ENCODE data around the gene USP24. TPM values are rescaled to one million over a fixed set of nuclear protein-coding genes. Genes with fewer than 3 reads are reported as not detected.

The USP24 gene
- total RNA-seq, 1 experiment from 2014 or later = 40.9 TPM

DNA sequence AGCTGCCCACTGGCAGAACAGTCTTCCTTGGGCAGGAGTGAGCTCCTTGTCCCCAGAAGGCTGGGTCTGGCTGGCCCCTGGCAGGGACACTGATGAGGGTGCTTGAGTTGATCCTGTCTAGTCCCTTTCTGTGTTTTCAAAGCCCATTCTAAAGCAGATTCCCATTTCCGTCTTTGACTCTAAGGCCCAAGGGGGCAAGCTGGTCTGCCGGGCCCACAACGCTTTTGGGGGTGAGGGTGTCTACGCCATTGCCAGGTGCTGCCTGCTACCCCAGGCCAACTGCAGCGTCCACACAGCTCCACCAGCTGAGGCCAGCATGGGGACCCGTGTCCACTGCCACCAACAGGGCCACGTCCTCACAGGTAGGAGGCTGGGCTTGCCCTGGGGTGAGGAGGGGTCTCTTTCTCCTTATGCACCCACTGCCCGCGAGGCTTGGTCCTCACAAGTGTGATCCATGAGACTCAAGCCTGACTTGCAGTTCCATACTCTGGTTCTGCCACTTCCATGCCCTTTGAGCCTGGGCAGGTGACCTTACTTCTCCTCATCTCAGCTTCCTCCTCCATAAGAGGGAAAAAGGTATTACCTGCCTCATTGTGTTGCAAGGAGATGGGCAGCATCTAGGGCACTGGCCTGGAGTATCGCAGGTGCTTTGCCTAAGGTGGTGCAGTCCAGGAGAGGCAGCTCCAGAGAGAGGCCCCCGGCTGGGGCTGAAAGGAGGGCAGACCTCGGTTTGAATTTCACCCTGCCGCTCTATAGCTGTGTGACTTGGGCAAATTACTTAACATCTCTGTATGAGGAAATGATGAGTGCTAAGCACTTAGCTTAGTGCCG, 155.6 kb downstream of the USP24 start:
- Mint-ChIP-seq H3K36me3 (peaks cover 39% of the 10 kb centered on the region), H3K27me3 (ENCODE audit: low read depth) (no peaks in the 10 kb centered on the region), H3K9me3 (no peaks in the 10 kb centered on the region), H3K27ac (no peak overlapping the region), H3K4me1 (no peaks in the 10 kb centered on the region), H3K4me3 (no peak overlapping the region)
- no peak for DNase-seq (ENCODE audit: low spot score)
- POLR2A ChIA-PET = no interaction called here
- TF ChIP-seq, protein P1, sequence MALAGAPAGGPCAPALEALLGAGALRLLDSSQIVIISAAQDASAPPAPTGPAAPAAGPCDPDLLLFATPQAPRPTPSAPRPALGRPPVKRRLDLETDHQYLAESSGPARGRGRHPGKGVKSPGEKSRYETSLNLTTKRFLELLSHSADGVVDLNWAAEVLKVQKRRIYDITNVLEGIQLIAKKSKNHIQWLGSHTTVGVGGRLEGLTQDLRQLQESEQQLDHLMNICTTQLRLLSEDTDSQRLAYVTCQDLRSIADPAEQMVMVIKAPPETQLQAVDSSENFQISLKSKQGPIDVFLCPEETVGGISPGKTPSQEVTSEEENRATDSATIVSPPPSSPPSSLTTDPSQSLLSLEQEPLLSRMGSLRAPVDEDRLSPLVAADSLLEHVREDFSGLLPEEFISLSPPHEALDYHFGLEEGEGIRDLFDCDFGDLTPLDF (CRISPR knock-in tag; IDR thresholded peaks at IDR 0.05) = no peak
- no peak for TF ChIP-seq ZBTB21 (CRISPR knock-in tag; IDR thresholded peaks at IDR 0.05; ENCODE audit: borderline replicate concordance)
- TF ChIP-seq, protein P2, sequence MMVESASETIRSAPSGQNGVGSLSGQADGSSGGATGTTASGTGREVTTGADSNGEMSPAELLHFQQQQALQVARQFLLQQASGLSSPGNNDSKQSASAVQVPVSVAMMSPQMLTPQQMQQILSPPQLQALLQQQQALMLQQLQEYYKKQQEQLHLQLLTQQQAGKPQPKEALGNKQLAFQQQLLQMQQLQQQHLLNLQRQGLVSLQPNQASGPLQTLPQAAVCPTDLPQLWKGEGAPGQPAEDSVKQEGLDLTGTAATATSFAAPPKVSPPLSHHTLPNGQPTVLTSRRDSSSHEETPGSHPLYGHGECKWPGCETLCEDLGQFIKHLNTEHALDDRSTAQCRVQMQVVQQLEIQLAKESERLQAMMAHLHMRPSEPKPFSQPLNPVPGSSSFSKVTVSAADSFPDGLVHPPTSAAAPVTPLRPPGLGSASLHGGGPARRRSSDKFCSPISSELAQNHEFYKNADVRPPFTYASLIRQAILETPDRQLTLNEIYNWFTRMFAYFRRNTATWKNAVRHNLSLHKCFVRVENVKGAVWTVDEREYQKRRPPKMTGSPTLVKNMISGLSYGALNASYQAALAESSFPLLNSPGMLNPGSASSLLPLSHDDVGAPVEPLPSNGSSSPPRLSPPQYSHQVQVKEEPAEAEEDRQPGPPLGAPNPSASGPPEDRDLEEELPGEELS (CRISPR knock-in tag; IDR thresholded peaks at IDR 0.05) = no peak
- TF ChIP-seq ZNF121 (CRISPR knock-in tag; IDR thresholded peaks at IDR 0.05) = no peak
- no peak for TF ChIP-seq TEAD4 (CRISPR knock-in tag; IDR thresholded peaks at IDR 0.05)
- TF ChIP-seq SMAD3 (CRISPR knock-in tag; IDR thresholded peaks at IDR 0.05; ENCODE audit: borderline replicate concordance) = no peak
- no peak for TF ChIP-seq RELA (CRISPR knock-in tag; IDR thresholded peaks at IDR 0.05; ENCODE audit: borderline replicate concordance)
- TF ChIP-seq GRHL2 (CRISPR knock-in tag; IDR thresholded peaks at IDR 0.05; ENCODE audit: insufficient replicate concordance, severe bottlenecking) = no peak
- TF ChIP-seq, protein P3, sequence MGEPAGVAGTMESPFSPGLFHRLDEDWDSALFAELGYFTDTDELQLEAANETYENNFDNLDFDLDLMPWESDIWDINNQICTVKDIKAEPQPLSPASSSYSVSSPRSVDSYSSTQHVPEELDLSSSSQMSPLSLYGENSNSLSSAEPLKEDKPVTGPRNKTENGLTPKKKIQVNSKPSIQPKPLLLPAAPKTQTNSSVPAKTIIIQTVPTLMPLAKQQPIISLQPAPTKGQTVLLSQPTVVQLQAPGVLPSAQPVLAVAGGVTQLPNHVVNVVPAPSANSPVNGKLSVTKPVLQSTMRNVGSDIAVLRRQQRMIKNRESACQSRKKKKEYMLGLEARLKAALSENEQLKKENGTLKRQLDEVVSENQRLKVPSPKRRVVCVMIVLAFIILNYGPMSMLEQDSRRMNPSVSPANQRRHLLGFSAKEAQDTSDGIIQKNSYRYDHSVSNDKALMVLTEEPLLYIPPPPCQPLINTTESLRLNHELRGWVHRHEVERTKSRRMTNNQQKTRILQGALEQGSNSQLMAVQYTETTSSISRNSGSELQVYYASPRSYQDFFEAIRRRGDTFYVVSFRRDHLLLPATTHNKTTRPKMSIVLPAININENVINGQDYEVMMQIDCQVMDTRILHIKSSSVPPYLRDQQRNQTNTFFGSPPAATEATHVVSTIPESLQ (CRISPR knock-in tag; IDR thresholded peaks at IDR 0.05) = no peak
- no peak for TF ChIP-seq NFYB (CRISPR knock-in tag; conservative IDR thresholded peaks at IDR 0.05; ENCODE audit: low read depth)
- TF ChIP-seq, protein P4, sequence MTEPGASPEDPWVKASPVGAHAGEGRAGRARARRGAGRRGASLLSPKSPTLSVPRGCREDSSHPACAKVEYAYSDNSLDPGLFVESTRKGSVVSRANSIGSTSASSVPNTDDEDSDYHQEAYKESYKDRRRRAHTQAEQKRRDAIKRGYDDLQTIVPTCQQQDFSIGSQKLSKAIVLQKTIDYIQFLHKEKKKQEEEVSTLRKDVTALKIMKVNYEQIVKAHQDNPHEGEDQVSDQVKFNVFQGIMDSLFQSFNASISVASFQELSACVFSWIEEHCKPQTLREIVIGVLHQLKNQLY (CRISPR knock-in tag; IDR thresholded peaks at IDR 0.05) = no peak
- TF ChIP-seq, protein P5, sequence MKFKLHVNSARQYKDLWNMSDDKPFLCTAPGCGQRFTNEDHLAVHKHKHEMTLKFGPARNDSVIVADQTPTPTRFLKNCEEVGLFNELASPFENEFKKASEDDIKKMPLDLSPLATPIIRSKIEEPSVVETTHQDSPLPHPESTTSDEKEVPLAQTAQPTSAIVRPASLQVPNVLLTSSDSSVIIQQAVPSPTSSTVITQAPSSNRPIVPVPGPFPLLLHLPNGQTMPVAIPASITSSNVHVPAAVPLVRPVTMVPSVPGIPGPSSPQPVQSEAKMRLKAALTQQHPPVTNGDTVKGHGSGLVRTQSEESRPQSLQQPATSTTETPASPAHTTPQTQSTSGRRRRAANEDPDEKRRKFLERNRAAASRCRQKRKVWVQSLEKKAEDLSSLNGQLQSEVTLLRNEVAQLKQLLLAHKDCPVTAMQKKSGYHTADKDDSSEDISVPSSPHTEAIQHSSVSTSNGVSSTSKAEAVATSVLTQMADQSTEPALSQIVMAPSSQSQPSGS (CRISPR knock-in tag; IDR thresholded peaks at IDR 0.05; ENCODE audit: borderline replicate concordance, low read depth) = no peak
- TF ChIP-seq, protein P6, sequence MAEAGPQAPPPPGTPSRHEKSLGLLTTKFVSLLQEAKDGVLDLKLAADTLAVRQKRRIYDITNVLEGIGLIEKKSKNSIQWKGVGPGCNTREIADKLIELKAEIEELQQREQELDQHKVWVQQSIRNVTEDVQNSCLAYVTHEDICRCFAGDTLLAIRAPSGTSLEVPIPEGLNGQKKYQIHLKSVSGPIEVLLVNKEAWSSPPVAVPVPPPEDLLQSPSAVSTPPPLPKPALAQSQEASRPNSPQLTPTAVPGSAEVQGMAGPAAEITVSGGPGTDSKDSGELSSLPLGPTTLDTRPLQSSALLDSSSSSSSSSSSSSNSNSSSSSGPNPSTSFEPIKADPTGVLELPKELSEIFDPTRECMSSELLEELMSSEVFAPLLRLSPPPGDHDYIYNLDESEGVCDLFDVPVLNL (CRISPR knock-in tag; IDR thresholded peaks at IDR 0.05; ENCODE audit: borderline replicate concordance, low read depth) = no peak
- no peak for TF ChIP-seq IRF2 (CRISPR knock-in tag; IDR thresholded peaks at IDR 0.05; ENCODE audit: borderline replicate concordance, low read depth)
- TF ChIP-seq, protein P7, sequence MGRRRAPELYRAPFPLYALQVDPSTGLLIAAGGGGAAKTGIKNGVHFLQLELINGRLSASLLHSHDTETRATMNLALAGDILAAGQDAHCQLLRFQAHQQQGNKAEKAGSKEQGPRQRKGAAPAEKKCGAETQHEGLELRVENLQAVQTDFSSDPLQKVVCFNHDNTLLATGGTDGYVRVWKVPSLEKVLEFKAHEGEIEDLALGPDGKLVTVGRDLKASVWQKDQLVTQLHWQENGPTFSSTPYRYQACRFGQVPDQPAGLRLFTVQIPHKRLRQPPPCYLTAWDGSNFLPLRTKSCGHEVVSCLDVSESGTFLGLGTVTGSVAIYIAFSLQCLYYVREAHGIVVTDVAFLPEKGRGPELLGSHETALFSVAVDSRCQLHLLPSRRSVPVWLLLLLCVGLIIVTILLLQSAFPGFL (CRISPR knock-in tag; IDR thresholded peaks at IDR 0.05; ENCODE audit: borderline replicate concordance) = no peak
- TF ChIP-seq, protein P8, sequence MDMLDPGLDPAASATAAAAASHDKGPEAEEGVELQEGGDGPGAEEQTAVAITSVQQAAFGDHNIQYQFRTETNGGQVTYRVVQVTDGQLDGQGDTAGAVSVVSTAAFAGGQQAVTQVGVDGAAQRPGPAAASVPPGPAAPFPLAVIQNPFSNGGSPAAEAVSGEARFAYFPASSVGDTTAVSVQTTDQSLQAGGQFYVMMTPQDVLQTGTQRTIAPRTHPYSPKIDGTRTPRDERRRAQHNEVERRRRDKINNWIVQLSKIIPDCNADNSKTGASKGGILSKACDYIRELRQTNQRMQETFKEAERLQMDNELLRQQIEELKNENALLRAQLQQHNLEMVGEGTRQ (CRISPR knock-in tag; IDR thresholded peaks at IDR 0.05) = no peak
- no peak for ATAC-seq
- CTCF ChIA-PET = interaction anchor here (1.3 to 2.5 kb wide), 2 partner anchors 38 to 114 kb away, joined by 4 to 6 read pairs; no protein-coding TSS in a partner anchor
